Spleen (tissue), 11 donors: ENCODE data around the gene ITGAE. TPM values are rescaled to one million over a fixed set of nuclear protein-coding genes. Genes with fewer than 3 reads are reported as not detected.
A peak's percentile ranks its signal among the peaks of the same experiment; 100 is the strongest.

Experiments
- DNase-seq: peaks from one replicate; pipeline ENCODE4 v3.0.0-alpha.2; 2020
- H3K27ac ChIP-seq, 8 donors: fragments of 200-600 bp; sonication (generic) in 7 of 8; 1 replicate in 4 of 8; 2 replicates in 4 of 8; pipeline versions ENCODE4 v1.5.0 to v1.8.0; 2016 to 2021; ENCODE audit warnings: inconsistent platforms in 4 of 8, mild to moderate bottlenecking in 4 of 8, moderate library complexity in 1 of 8
- H3K27me3 ChIP-seq, 7 donors: fragments of 200-600 bp; sonication (generic) in 6 of 7; replicated peaks in 1 of 7; 1 replicate in 4 of 7; 2 replicates in 3 of 7; pipeline versions ENCODE4 v1.5.0 to v1.8.0; 2016 to 2021; ENCODE audit warnings: inconsistent platforms in 3 of 7, mild to moderate bottlenecking in 1 of 7
- H3K36me3 ChIP-seq, 6 donors: fragments of 200-600 bp; sonication (generic) in 5 of 6; 1 replicate in 4 of 6; 2 replicates in 2 of 6; pipeline versions ENCODE4 v1.5.0 to v1.8.0; 2016 to 2021; ENCODE audit warnings: inconsistent platforms in 2 of 6
- H3K4me1 ChIP-seq, 6 donors: fragments of 200-600 bp; sonication (generic) in 5 of 6; 1 replicate in 3 of 6; 2 replicates in 3 of 6; pipeline versions ENCODE4 v1.5.0 to v1.8.0; 2016 to 2021; ENCODE audit warnings: inconsistent platforms in 3 of 6
- H3K4me3 ChIP-seq, 8 donors: fragments of 200-600 bp; sonication (generic) in 7 of 8; 1 replicate in 4 of 8; 2 replicates in 4 of 8; pipeline versions ENCODE4 v1.5.0 to v1.8.0; 2016 to 2021; ENCODE audit warnings: inconsistent platforms in 4 of 8, mild to moderate bottlenecking in 4 of 8, moderate library complexity in 2 of 8
- H3K9me3 ChIP-seq, 8 donors: fragments of 200-600 bp; sonication (generic) in 7 of 8; 1 replicate in 4 of 8; 2 replicates in 4 of 8; pipeline versions ENCODE4 v1.5.0 to v1.8.0; 2016 to 2021; ENCODE audit warnings: inconsistent platforms in 4 of 8
- CTCF ChIP-seq, 11 experiments: fragments of 200-600 bp in 7 of 11; fragments of 450-650 bp in 4 of 11; sonication (generic) in 4 of 11; IDR thresholded peaks in 8 of 11; conservative IDR thresholded peaks in 3 of 11; 1 replicate in 7 of 11; 2 replicates in 4 of 11; pipeline versions ENCODE4 v1.4.0 to v1.8.0; 2016 to 2021; ENCODE audit warnings: antibody characterized with exemption in 11 of 11, inconsistent platforms in 4 of 11, mild to moderate bottlenecking in 1 of 11
- POLR2A ChIP-seq, 3 donors: fragments of 450-650 bp; IDR thresholded peaks; one replicate each; pipeline ENCODE4 v1.5.1; 2017; ENCODE audit warnings: antibody characterized with exemption in 3 of 3, mild to moderate bottlenecking in 1 of 3
- POLR2AphosphoS5 ChIP-seq, 3 donors: sonication (generic); formaldehyde crosslinking; IDR thresholded peaks; one replicate each; pipeline ENCODE4 v1.5.1; 2017; ENCODE audit warnings: antibody characterized with exemption in 3 of 3
- WGBS, 5 donors: extraction: QIAGEN DNeasy Blood & Tissue Kit in 3 of 5; methylation state at CpG; one replicate each; pipeline versions ENCODE4 v1.1.5 to v1.1.7; 2013 to 2018; 5-methylcytosine and 5-hydroxymethylcytosine counted together
- intact Hi-C: fragments of 100-400 bp; cut with DNase I; formaldehyde crosslinking; loops from one replicate; pipeline ENCODE4 v1.15.0; 2023; ENCODE audit warnings: low total_unique reads
- polyA plus RNA-seq, 3 donors: library from polyadenylated mRNA; stranded (reverse); fragments of 200-250 nt; gene quantifications; one replicate each; pipeline ENCODE4 v1.2.1, GENCODE V29; 2013
- total RNA-seq, 7 donors: library from RNA; depleted of rRNA in 3 of 7; stranded (reverse); fragments of >200 nt in 3 of 7; fragmentation: NEBNext Ultra II Directional in 4 of 7; extraction: Animal tissue kit (Norgen Biotek cat#: 25700) in 4 of 7; gene quantifications; one replicate each; pipeline versions ENCODE4 v1.1.0 to v1.2.1, GENCODE V29; 2016 to 2021
- donor health status: healthy with polysubstance abuse.
- donor health status: DM: no; HTN: no; CAD: no; lungs with moderate emphysema.
- donor health status: DM: no; HTN: no; CAD: no.
- donor health status: Bipolar disorder and iron deficiency.
- donor health status: healthy.
- donor health status: DM: no; HTN: no; CAD: no.
- donor health status: DM: yes; HTN: yes; CAD: no.

The ITGAE gene
- total and polyA plus RNA-seq, 10 donors, result 20.3 to 91.1 (median 28.2) TPM

- intact Hi-C loops, result no loop called here
- H3K4me1 ChIP-seq, result peaks cover 15 to 57% (median 38%) of the 10 kb centered on the region in 6 donors
- no peaks in the 10 kb centered on the region for H3K9me3 ChIP-seq
- peak overlapping the region; percentile 73 to 99 (median 88) for H3K4me3 ChIP-seq
- DNase-seq, result no peak
- H3K27me3 ChIP-seq, result no peaks in the 10 kb centered on the region
- peaks cover 0 to 38% (median 7%) of the 10 kb centered on the region in 6 donors for H3K36me3 ChIP-seq
- TF ChIP-seq POLR2A (IDR thresholded peaks at IDR 0.05), result no peak
- no peak for TF ChIP-seq POLR2AphosphoS5 (IDR thresholded peaks at IDR 0.05)
- TF ChIP-seq CTCF (IDR thresholded peaks at IDR 0.05 in 8 of 11, conservative IDR thresholded peaks at IDR 0.05 in 3 of 11), result no peak
- WGBS, 5 donors, result 0 to 1% (median 0%) methylated on average over 17 to 32 of the region's 32 CpGs
- H3K27ac ChIP-seq, result peak overlapping the region; percentile 61 to 95 (median 92)
Measured at GRCh38 chr17:3669085-3669347, 132.0 kb downstream of the ITGAE start.

- DNase-seq, result peak; percentile 100
- H3K36me3 ChIP-seq, result peaks cover 0 to 41% (median 13%) of the 10 kb centered on the region in 6 donors
- 0 to 1% (median 0%) methylated on average over 27 to 89 of the region's 89 CpGs for WGBS, 5 donors
- TF ChIP-seq POLR2AphosphoS5 (IDR thresholded peaks at IDR 0.05) (peak; percentile 95 to 97 (median 96)), POLR2A (IDR thresholded peaks at IDR 0.05) (peak in 2 of 3 donors; percentile 70 to 80), CTCF (IDR thresholded peaks at IDR 0.05 in 8 of 11, conservative IDR thresholded peaks at IDR 0.05 in 3 of 11) (peak in 2 of 11 experiments; percentile 26 to 31)
- no peaks in the 10 kb centered on the region for H3K9me3 ChIP-seq
- intact Hi-C loops, result no loop called here
- H3K4me1 ChIP-seq, result peaks cover 15 to 54% (median 38%) of the 10 kb centered on the region in 6 donors
- peak within 1 kb of the TSS; percentile 73 to 99 (median 88) for H3K4me3 ChIP-seq
- no peaks in the 10 kb centered on the region for H3K27me3 ChIP-seq
- H3K27ac ChIP-seq, result peak within 1 kb of the TSS; percentile 80 to 95 (median 92)
Measured at GRCh38 chr17:3668279-3669084, 132.5 kb downstream of the ITGAE start, which contains the start of the genes EMC6 and TAX1BP3. Gene EMC6, plus strand, starts transcription at chr17:3668812. Its CDS starts 335 bp downstream, at chr17:3669147. Gene TAX1BP3, minus strand, starts transcription at chr17:3668578. Its CDS starts 52 bp downstream, at chr17:3668526.

GRCh38 chr17:3667366-3668278 is 133.4 kb downstream of the ITGAE start:
- H3K4me3 ChIP-seq, result peak overlapping the region; percentile 73 to 99 (median 88)
- peak overlapping the region; percentile 80 to 95 (median 92) for H3K27ac ChIP-seq
- peak; percentile 92 for DNase-seq
- peaks cover 0 to 46% (median 19%) of the 10 kb centered on the region in 6 donors for H3K36me3 ChIP-seq
- H3K27me3 ChIP-seq, result no peaks in the 10 kb centered on the region
- H3K4me1 ChIP-seq, result peaks cover 15 to 48% (median 37%) of the 10 kb centered on the region in 6 donors
- intact Hi-C loops, result no loop called here
- no peaks in the 10 kb centered on the region for H3K9me3 ChIP-seq
- WGBS, 5 donors, result 9 to 43% (median 11%) methylated on average over 9 to 39 of the region's 39 CpGs
- TF ChIP-seq POLR2AphosphoS5 (IDR thresholded peaks at IDR 0.05) (no peak), POLR2A (IDR thresholded peaks at IDR 0.05) (no peak), CTCF (IDR thresholded peaks at IDR 0.05 in 8 of 11, conservative IDR thresholded peaks at IDR 0.05 in 3 of 11) (no peak)
